HK-2 (cell line): Measurements from ENCODE around the gene GLDC.
"Not testable (repeated sequence)": the region's sequence is repeated elsewhere in the genome, so short reads cannot be mapped to it uniquely, and the experiment has no call there.

Experiments used
- DNase-seq: peaks from one replicate; pipeline ENCODE4 v3.0.0-alpha.2; 2018; ENCODE audit not compliant: unreplicated experiment

Gene GLDC

GRCh38 chr9:6566409-6567139 lies 79.0 kb downstream of the GLDC start:
- DNase-seq, result peak; percentile 75

DNA sequence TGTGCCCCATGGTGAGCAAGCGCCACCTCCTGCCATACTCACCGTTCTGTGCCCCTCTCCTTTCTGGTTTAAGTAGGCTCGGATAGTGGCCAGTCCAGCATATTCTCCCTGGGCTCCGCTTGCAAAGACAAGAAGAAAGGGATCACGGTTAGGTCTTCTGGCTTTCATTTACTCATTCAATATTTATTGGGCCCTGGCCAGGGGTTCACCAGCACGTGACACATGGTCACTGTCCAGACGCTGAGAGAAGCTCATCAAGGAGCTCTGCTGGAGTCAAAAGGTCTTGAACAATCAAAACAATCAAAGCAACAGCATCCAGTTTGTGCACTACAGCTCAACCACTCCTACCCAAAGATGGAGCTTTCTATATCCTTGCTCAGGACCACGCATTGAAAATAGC lies 80.2 kb downstream of the GLDC start:
- DNase-seq, result no peak

DNA sequence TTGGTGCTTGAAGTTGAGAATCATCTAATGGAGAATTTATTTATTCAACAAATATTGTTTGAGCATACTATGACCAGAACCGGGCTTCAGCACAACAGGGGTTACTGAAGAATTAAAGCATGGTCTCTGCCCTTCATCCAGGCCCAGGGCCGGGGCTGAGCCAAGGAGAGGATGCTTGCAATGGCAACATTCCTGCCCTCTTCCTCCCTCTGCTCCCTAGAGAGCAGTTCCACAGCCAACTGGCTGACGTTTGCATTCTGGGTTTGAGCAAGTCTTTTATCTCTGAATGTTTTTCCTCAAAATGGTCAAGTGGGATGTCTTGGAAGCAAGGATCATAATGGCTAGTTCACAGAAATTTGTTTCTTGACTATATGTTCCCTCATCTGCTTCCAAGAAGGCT lies 80.7 kb downstream of the GLDC start:
- no peak for DNase-seq

GRCh38 chr9:6564360-6564759 lies 81.2 kb downstream of the GLDC start:
- DNase-seq, result no peak

DNA sequence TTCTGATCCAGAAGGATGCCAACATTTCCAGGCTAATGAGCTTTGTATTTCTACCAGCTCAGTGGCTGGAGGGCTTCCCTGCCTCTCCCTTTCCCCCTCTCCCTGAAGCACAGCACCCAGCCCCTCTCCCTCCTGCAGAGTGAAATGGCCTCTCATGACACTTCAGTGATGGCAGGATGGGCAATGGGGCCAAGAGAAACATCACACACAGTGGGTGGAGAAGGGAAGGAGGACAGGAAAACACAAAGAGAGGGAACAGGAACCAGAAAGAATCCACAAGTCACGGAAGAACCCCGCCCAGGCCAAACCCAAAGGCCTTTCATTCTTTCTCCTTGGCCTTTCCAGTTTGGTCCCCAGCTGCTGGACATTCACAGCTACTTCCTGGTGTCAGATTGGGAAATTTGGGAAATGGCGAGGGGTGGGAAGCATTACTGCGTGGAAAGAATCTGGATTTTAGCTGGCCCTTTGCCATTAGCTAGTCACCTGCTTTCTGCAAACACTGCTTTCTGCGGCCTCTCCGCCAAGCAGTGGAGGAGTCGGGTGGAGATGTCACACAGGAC lies 82.6 kb downstream of the GLDC start:
- DNase-seq, result no peak

- no peak for DNase-seq
Measured at GRCh38 chr9:6562201-6562600, 83.3 kb downstream of the GLDC start.

DNA sequence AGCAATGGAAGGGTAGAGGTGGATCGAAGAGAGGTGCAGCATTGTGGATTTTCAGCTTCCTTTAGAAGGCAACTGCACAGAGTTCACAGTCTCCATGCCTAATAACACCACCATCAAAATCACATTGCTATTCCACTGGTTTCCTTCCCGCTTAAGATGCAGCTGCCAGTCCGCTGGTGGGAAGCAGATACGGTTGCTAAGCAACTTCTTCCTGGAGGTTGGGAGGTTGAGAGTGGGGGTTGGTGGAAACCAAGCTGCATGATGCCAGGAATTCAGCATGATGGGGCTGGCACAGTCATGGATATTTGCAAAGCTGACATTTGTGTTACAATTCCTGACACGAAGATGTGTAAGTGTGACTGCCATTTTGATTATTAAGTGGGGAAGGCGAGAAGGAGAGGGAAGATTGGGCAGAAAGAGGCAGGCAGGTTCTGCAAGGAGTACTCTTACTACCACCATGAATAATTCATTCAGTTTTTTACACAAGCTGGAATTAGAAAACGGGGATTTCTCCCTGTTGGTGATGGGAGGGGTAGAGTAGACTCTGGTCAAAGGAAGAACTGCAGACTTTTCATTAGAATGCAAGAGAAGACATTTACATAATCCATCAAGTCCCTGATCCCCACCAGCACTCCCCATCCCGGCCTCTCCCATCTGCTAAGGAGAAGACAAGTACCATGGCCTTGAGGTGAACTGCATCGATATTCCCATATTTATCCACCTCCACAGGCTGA lies 87.5 kb downstream of the GLDC start:
- DNase-seq, result no peak

DNA sequence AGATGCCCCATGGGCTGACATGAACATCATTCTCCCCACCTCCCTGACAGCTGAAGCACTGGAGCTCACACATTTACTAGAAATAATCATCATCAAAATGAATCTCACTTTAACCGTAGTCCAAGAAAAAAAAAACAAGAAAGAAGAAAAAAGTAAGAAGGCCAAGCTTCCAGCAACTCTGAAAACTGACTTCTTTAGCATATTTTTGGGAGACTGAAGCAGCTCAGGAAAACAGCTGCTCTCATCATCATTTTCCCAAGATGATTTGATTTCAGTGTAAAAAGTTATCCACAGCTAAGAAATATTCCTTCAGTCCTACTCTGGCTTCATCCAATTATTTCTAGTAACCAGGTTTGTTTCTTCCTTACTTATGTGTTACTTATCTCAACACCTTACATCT lies 91.7 kb downstream of the GLDC start:
- no peak for DNase-seq

DNA sequence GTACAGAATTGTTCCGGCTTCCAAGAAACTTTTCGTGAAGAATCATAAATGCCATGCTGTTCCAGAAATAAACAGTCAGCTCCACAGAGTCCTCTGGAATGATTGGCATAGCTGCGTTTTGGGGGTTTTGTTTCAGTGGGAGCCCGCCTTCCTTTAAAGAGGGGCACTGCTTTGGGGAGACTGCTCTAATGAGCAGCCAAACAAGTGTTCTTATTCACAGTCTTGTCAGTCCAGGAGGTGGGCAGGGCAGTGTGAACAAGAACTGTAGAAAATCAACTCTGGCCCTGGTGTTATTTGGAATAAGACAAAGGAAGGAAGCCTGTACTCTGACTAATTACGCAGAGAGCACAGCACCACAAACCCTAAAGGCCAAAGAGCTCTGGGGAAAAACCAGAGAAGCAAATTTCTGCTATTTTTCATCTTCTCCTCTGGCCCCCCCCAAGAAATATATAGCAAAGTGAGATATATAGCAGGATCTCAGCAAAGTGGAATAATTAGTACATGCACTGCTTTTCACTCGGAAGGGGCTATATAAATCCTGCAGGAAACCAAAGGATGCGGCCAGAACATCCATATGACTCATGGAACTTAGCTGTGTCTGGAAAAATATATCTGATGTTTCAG lies 92.9 kb downstream of the GLDC start:
- no peak for DNase-seq

DNA sequence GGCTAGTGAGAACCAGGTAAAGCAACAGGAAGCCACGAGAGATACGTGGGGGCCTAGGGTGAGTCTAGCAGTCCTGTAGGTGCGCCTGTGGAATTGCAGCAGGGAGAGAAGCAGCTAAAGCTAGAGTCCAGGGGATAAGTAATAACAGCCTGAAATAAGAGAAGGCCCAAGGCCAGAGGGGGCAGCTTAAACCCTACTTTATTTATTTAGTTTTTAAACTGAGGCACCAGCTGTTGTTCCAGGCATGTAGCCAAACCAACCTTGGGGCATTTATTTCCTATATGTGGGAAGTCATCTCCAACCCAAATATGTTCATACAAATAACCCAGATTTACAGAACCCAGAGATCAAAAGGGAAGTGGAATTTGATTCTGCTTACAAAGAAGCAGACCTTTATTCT lies 93.5 kb downstream of the GLDC start:
- no peak for DNase-seq

DNA sequence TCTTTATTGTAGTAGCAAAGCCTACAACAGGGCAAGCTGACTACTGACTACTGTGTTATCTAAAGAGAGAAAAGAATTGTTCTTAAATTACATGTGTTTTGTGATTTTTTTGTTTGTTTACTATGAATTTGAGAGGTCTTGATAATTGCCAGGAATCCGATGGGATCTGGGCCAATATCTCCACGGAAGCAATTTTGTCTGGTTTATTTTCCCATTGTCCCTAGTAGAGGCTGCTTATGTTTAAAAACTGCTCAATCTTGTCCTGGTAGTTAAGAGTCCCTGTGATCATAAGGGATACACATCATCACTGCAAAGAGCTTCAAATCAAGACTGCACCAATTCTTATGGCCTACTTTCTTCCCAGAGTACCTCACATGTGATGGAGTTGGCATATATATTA lies 94.4 kb downstream of the GLDC start:
- DNase-seq, result no peak

DNA sequence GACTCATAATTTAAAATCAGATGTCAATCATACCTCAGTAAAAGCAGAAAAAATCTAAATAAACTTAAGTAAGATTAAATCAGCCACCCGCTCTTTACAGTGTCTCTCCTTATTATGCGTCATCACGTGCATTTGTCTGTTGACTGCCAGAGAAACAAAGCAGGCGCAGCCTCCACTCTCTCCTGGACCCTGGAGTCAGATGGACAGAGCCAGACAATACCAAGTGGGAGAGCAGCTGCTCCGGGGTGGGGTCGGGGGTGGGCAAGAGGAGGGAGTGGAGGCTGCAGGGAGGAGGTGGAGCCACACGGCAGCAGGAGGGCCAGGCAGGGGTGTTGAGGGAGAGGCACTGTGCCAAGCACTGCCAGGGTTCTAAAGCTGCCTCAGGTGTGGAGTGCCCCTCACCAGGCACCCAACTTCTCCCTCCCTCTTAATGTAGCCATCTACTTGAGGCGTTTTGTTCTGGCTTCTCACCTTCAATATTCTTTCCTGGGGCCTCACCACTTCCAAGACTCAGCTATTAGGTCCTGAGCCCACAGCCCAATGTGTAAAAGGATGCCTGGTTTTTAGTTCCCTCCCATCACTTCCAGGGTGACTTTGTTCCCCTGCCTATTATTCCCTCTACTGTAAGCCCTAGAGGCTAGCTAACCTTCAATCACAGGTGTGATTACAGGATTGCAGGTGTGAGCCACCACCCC lies 96.3 kb downstream of the GLDC start:
- no peak for DNase-seq

DNA sequence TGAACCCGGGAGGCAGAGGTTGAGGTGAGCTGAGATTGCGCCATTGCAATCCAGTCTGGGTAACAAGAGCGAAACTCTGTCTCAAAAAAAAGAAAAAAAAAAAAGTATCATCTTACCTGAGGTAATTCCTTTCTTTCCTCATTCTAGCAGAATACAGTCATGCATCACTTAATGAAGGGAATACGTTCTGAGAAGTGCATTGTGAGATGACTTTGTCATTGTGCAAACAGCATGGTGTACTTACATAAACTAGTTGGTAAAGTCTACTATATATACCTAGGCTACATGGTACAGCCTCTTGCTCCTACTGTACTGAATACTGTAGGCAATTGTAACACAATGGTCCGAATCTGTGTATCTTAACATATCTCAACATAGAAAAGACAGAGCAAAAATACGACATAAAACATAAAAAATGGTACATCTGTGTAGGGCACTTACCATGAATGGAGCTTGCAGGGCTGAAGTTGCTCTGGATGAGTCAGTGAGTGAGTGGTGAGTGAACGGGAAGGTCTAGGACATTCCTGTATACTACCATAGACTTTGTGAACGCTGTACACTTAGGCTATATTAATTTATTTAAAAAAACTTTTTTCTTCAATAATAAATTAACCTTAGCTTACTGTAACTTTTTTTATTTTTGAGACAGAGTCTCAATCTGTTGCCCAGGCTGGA lies 100.4 kb downstream of the GLDC start:
- no peak for DNase-seq

DNA sequence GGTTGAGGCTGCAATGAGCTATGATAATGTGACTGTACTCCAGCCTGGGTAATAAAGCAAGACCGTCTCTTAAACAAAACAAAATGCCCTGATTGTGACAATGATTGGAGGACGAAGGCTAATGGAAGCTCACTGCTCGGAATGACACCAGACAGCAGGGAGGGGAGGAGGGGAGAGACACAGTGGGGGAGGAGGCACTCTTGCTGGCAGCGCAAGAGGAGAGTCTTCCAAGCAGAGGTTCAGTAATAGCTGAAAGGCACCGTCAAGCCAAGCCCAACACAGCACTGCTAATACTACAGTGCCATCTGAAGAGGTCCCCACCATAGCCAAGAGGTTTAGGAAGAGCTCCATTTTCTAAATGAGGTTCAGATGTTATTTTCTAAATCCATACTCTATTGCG lies 102.3 kb downstream of the GLDC start:
- no peak for DNase-seq

DNA sequence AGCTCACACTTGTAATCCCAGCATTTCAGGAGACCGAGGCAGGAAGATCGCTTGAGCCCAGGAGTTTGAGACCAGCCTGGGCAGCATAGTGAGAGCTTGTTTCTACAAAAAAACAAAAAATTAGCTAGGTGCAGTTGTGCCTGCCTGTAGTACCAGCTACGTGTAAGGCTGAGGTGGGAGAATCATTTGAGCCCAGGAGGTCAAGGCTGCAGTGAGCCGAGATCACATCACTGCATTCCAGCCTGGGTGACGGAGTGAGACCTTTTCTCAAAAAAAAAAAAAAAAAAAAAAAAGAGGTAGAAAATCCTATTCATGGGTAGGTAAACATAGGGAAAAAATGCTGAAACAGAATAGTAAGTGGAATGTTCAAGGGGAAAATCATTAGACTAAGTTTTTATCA lies 102.9 kb downstream of the GLDC start:
- DNase-seq, result not testable (repeated sequence)

GRCh38 chr9:6538666-6539071 lies 106.9 kb downstream of the GLDC start:
- DNase-seq, result no peak

GRCh38 chr9:6535594-6535993 lies 109.9 kb downstream of the GLDC start:
- no peak for DNase-seq

DNA sequence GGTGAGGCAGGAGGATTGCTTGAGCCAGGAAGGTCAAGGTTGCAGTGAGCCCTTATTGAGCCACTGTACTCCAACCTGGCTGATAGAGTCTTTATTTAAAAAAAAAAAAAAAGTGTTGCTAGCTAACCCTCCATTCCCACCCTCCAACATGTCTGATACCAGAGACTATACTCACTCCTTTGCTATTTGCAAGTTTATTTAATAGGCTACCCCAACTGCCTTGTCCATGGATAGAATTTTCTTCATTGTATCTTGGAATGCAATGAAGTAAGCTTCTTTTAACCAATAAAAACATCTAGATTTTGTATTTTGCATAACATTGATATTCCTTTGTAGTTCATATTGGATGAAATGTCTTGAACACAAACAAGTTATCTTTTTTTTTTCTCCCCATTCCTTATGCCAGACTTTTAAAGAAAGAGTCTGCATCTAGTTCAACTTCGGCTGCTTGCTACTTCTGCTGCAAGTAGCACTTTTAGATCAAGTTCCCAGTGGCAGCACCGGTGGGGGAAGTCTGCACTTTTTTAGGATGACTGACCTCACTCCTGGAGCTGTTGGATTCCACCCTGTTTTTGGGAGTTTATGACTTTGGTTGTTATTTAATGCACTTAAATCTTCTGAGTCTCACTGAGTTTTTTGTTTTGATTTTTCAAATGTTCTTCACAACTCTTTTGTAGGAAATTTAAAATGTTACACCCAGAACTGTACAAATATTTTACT lies 120.0 kb downstream of the GLDC start:
- DNase-seq, result no peak

GRCh38 chr9:6522263-6522662 lies 123.3 kb downstream of the GLDC start:
- DNase-seq, result no peak

- no peak for DNase-seq
Measured at GRCh38 chr9:6512085-6512657, 133.4 kb downstream of the GLDC start.

DNA sequence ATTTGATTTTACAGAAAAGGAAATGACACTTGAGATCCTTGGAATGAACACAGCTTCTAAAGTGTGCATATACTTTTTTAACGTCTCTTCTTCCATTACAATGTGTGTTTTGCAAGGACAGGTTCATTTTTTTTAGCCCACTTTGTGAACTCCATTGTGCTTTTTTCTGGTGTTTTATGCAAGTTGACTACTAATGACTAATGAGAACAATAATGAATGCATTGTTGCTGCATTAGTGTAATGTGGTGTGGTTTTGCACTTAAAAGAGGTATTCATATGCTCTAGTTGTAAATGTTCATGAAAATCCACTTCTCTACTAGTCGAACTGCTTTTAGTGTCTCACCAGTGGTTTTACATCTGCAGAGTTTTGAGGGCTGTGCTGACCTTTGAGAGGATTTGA lies 139.0 kb downstream of the GLDC start:
- DNase-seq, result no peak
